Fibroblast of lung (primary cell): ENCODE results near the gene COQ10B. TPM values are rescaled to one million over a fixed set of nuclear protein-coding genes. Genes with fewer than 3 reads are reported as not detected.

Source experiments
- DNase-seq, 2 donors: peaks; one replicate each; pipeline versions ENCODE4 v3.0.0 to v3.0.0-alpha.2; 2010; ENCODE audit warnings: low read depth in 2 of 2
- H2AFZ ChIP-seq: 2 replicates; pipeline ENCODE4 v1.5.1; 2012; ENCODE audit warnings: low read length, control low read depth, inconsistent platforms
- H3K27ac ChIP-seq: 2 replicates; pipeline ENCODE4 v1.5.1; 2011; ENCODE audit warnings: low read length, control low read depth; ENCODE audit not compliant: insufficient read depth
- H3K27me3 ChIP-seq: 2 replicates; pipeline ENCODE4 v1.5.1; 2011; ENCODE audit warnings: mild to moderate bottlenecking, low read length; ENCODE audit not compliant: control insufficient read depth, insufficient read depth
- H3K36me3 ChIP-seq: 2 replicates; pipeline ENCODE4 v1.5.1; 2011; ENCODE audit warnings: low read length; ENCODE audit not compliant: control insufficient read depth, insufficient read depth
- H3K4me1 ChIP-seq: 2 replicates; pipeline ENCODE4 v1.5.1; 2011; ENCODE audit warnings: low read length; ENCODE audit not compliant: control insufficient read depth, insufficient read depth; ENCODE audit errors: extremely low read depth
- H3K4me2 ChIP-seq: 2 replicates; pipeline ENCODE4 v1.5.1; 2011; ENCODE audit warnings: low read length, control low read depth; ENCODE audit not compliant: insufficient read depth; ENCODE audit errors: extremely low read depth
- H3K4me3 ChIP-seq, 4 experiments: fragments of 200-600 bp in 1 of 4; sonication (generic) in 1 of 4; replicated peaks in 1 of 4; 2 replicates each; pipeline ENCODE4 v1.5.1; 2011 to 2016; ENCODE audit warnings: low read length in 4 of 4, low read depth in 3 of 4, mild to moderate bottlenecking in 3 of 4, control low read depth in 2 of 4, inconsistent platforms in 1 of 4, mixed read lengths in 1 of 4; ENCODE audit not compliant: insufficient read depth in 1 of 4; ENCODE audit errors: control extremely low read depth in 1 of 4
- H3K79me2 ChIP-seq: 2 replicates; pipeline ENCODE4 v1.5.1; 2012; ENCODE audit warnings: mild to moderate bottlenecking, low read length, inconsistent platforms; ENCODE audit not compliant: control insufficient read depth, insufficient read depth
- H3K9ac ChIP-seq: 2 replicates; pipeline ENCODE4 v1.5.1; 2011; ENCODE audit warnings: mild to moderate bottlenecking, low read length, control low read depth; ENCODE audit not compliant: insufficient read depth
- H3K9me3 ChIP-seq: 2 replicates; pipeline ENCODE4 v1.5.1; 2012; ENCODE audit warnings: low read depth, low read length; ENCODE audit not compliant: control insufficient read depth, insufficient read depth
- H4K20me1 ChIP-seq: 2 replicates; pipeline ENCODE4 v1.5.1; 2011; ENCODE audit warnings: low read length; ENCODE audit not compliant: control insufficient read depth, insufficient read depth; ENCODE audit errors: extremely low read depth
- CTCF ChIP-seq, 2 donors: IDR thresholded peaks in 1 of 2; conservative IDR thresholded peaks in 1 of 2; 1 replicate in 1 of 2; 2 replicates in 1 of 2; pipeline ENCODE4 v1.5.1; 2011 to 2012; ENCODE audit warnings: low read length in 2 of 2, control low read depth in 1 of 2, inconsistent platforms in 1 of 2, low read depth in 1 of 2, mild to moderate bottlenecking in 1 of 2
- EZH2 ChIP-seq: IDR thresholded peaks from 2 replicates; pipeline ENCODE4 v1.5.1; 2012; ENCODE audit warnings: low read length, control low read depth, mild to moderate bottlenecking; ENCODE audit errors: missing control alignments
- polyA plus RNA-seq, 2 donors: library from polyadenylated mRNA; depleted of rRNA in 1 of 2; stranded (reverse) in 1 of 2; unstranded in 1 of 2; fragments of >200 nt; gene quantifications; 2 replicates each; pipeline ENCODE4 v1.2.1, GENCODE V29; 2011 to 2012; ENCODE audit warnings: missing spikeins in 1 of 2
- total RNA-seq: library from RNA; depleted of rRNA; stranded (reverse); fragments of >200 nt; gene quantifications from 2 replicates; pipeline ENCODE4 v1.2.1, GENCODE V29; 2014

The COQ10B gene
- total and polyA plus RNA-seq, 2 donors (not counting 1 experiment from before 2014, with no cell fraction given) = 11.6 to 41.9 TPM

DNA sequence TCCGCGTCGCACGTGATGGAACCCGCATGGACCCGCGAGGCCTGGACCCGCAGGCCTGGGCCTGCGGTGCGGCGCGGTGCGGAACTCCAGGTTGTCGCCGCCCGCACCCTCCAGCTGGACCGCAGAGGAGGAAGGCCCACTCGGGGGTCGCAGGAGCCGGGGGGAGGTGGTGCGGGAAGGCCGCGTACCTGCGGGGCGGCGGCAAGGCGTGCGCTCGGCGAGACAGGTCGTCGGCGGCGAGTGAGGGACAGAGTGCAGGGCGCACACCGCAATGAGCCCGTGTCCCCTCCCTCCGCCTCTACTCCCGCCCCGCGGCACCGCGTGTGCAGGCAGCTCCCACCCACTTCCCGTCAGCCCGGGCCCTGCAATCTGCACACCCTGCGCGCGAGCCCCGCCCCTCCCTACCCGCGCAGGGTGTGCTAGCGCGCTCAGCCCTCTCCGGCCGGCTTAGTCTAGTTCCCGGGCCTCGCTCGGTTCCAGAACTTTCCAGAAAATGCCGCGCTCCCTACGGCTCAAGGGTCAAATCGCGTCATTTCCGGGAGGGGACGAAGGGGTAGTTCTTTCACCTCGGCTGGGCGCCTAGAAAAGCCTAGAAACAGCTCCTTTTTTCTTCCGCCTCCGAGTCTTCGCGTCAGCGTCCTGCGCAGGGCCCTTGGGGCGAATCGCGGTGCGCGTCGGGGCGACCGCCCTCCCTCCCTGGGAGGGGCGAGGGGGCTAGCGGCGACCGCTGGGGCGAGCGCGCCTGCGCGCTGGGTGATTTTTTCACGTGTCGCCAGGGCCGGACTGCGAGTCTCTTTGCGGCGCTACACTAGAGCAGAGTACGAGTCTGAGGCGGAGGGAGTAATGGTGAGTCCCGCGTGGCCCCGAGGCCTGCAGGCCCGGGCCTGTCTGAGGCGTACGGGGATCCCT lies 46.5 kb downstream of the COQ10B start, which contains the start of the genes HSPD1 and HSPE1:
TSS of gene HSPD1 (minus strand) at position 247 of the 909 bp plus-strand sequence. CDS start 992 bp downstream, outside the sequence.
TSS of gene HSPE1 (plus strand) at position 786 of the 909 bp plus-strand sequence. CDS start at position 844, 58 bp downstream.
- peak within 1 kb of the TSS; percentile 89 to 100 (median 92) for H3K4me3 ChIP-seq
- TF ChIP-seq EZH2 = no peak
- TF ChIP-seq CTCF (conservative IDR thresholded peaks at IDR 0.05 in 1 of 2, IDR thresholded peaks at IDR 0.05 in 1 of 2; ENCODE audit: low read depth in 1 of 2, low read length in 2 of 2) = no peak
- no peaks in the 10 kb centered on the region for H4K20me1 ChIP-seq
- peaks cover 78% of the 10 kb centered on the region for H3K79me2 ChIP-seq
- H3K27ac ChIP-seq = peak within 1 kb of the TSS; percentile 96
- peaks cover 4% of the 10 kb centered on the region for H3K4me1 ChIP-seq
- H3K9ac ChIP-seq = peak within 1 kb of the TSS; percentile 89
- H3K27me3 ChIP-seq = no peaks in the 10 kb centered on the region
- H3K4me2 ChIP-seq = peak within 1 kb of the TSS; percentile 93
- H3K9me3 ChIP-seq = no peaks in the 10 kb centered on the region
- H2AFZ ChIP-seq = peak within 1 kb of the TSS; percentile 34
- peaks cover 8% of the 10 kb centered on the region for H3K36me3 ChIP-seq
- peak; percentile 99 to 100 for DNase-seq

DNA sequence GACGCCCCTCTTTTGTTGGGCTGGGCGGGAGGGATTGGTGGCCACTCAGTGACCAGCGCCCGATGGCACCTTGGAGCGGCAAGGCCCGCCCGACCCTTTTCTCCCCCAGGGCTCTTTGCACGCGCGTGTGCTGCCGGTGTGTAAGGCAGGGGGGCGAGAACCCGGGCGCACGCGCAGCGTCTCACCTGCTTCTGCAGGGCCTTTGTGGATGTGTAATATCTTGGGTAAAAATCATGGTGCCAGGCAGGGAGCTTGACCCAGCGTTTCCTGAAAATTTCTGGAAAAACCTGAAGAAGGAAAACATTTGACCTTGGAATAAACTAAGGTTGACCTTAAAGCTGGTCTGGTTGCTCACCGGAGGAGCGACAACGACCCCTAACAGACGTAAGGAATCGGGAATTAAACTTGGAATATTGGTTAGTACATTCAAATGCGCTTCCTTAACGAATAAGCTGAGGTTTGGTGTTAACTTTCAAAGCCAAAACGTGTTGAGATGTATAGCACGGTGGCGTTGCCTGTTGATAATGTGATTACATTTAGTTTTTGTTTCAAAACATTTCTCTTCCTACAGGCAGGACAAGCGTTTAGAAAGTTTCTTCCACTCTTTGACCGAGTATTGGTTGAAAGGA lies 47.3 kb downstream of the COQ10B start:
- peak overlapping the region; percentile 84 for H3K9ac ChIP-seq
- peak overlapping the region; percentile 96 for H3K27ac ChIP-seq
- TF ChIP-seq EZH2 = no peak
- no peak for TF ChIP-seq CTCF (conservative IDR thresholded peaks at IDR 0.05 in 1 of 2, IDR thresholded peaks at IDR 0.05 in 1 of 2; ENCODE audit: low read depth in 1 of 2, low read length in 2 of 2)
- DNase-seq = peak; percentile 5 to 24
- peak overlapping the region; percentile 49 for H3K4me2 ChIP-seq
- no peaks in the 10 kb centered on the region for H3K27me3 ChIP-seq
- peaks cover 4% of the 10 kb centered on the region for H3K4me1 ChIP-seq
- H3K79me2 ChIP-seq = peaks cover 70% of the 10 kb centered on the region
- no peaks in the 10 kb centered on the region for H3K9me3 ChIP-seq
- peak overlapping the region; percentile 9 for H2AFZ ChIP-seq
- H4K20me1 ChIP-seq = no peaks in the 10 kb centered on the region
- H3K4me3 ChIP-seq = peak overlapping the region; percentile 59 to 100 (median 82)
- H3K36me3 ChIP-seq = peaks cover 5% of the 10 kb centered on the region

GRCh38 chr2:197502201-197502600 lies 48.8 kb downstream of the COQ10B start:
- Histone ChIP-seq H3K4me1 (no peaks in the 10 kb centered on the region), H3K27ac (no peak overlapping the region), H3K4me3 (peak overlapping the region in 3 of 4 experiments; percentile 10 to 100 (median 89)), H3K4me2 (peak overlapping the region; percentile 66), H3K27me3 (no peaks in the 10 kb centered on the region), H3K36me3 (peaks cover 2% of the 10 kb centered on the region), H2AFZ (no peak overlapping the region), H4K20me1 (no peaks in the 10 kb centered on the region), H3K9me3 (no peaks in the 10 kb centered on the region), H3K9ac (no peak overlapping the region), H3K79me2 (peaks cover 55% of the 10 kb centered on the region)
- no peak for DNase-seq
- TF ChIP-seq EZH2 (no peak), CTCF (conservative IDR thresholded peaks at IDR 0.05 in 1 of 2, IDR thresholded peaks at IDR 0.05 in 1 of 2; ENCODE audit: low read depth in 1 of 2, low read length in 2 of 2) (no peak)
